Neuronal stem cell (in vitro differentiated cells): Measurements from ENCODE around the gene TMEM151B.
"Not testable (repeated sequence)": the region's sequence is repeated elsewhere in the genome, so short reads cannot be mapped to it uniquely, and the experiment has no call there.

ENCODE experiments used
- DNase-seq: peaks from one replicate; pipeline ENCODE4 v3.0.0-alpha.2; 2013; ENCODE audit warnings: low spot score
- H2AFZ ChIP-seq: one replicate; pipeline ENCODE4 v1.6.1; 2013; ENCODE audit warnings: mild to moderate bottlenecking, low read length, inconsistent platforms
- H2AK5ac ChIP-seq: 2 replicates; pipeline ENCODE4 v1.6.1; 2013; ENCODE audit warnings: low read depth, mild to moderate bottlenecking, inconsistent platforms, low read length, moderate library complexity, mixed read lengths
- H2BK120ac ChIP-seq: 2 replicates; pipeline ENCODE4 v1.6.1; 2013; ENCODE audit warnings: low read depth, mild to moderate bottlenecking, inconsistent platforms, low read length, moderate library complexity, mixed read lengths
- H2BK12ac ChIP-seq: one replicate; pipeline ENCODE4 v1.6.1; 2013; ENCODE audit warnings: low read length, inconsistent platforms
- H2BK15ac ChIP-seq: 2 replicates; pipeline ENCODE4 v1.6.1; 2013; ENCODE audit warnings: mild to moderate bottlenecking, low read length, inconsistent platforms, mixed read lengths
- H2BK5ac ChIP-seq: one replicate; pipeline ENCODE4 v1.6.1; 2013; ENCODE audit warnings: inconsistent platforms, mild to moderate bottlenecking, low read length, moderate library complexity
- H3K14ac ChIP-seq: one replicate; pipeline ENCODE4 v1.6.1; 2013; ENCODE audit warnings: low read length, inconsistent platforms
- H3K18ac ChIP-seq: 2 replicates; pipeline ENCODE4 v1.6.1; 2013; ENCODE audit warnings: low read length, inconsistent platforms
- H3K23ac ChIP-seq: 2 replicates; pipeline ENCODE4 v1.6.1; 2013; ENCODE audit warnings: low read depth, mild to moderate bottlenecking, mixed read lengths, low read length, inconsistent platforms; ENCODE audit not compliant: poor library complexity
- H3K27ac ChIP-seq: replicated peaks from 3 replicates; pipeline ENCODE4 v1.5.1; 2013; ENCODE audit warnings: low read length, inconsistent platforms
- H3K27me3 ChIP-seq, 3 experiments: 2 replicates each; pipeline ENCODE4 v1.6.1; 2013; ENCODE audit warnings: low read length in 3 of 3, mild to moderate bottlenecking in 2 of 3, inconsistent platforms in 1 of 3, low read depth in 1 of 3, mixed read lengths in 1 of 3, moderate library complexity in 1 of 3; ENCODE audit not compliant: control insufficient read depth in 3 of 3, insufficient read depth in 3 of 3
- H3K36me3 ChIP-seq, 2 donors: replicated peaks in 1 of 2; 2 replicates each; pipeline ENCODE4 v1.6.1; 2013; ENCODE audit warnings: low read length in 2 of 2; ENCODE audit not compliant: control insufficient read depth in 2 of 2, insufficient read depth in 2 of 2
- H3K4ac ChIP-seq: 2 replicates; pipeline ENCODE4 v1.6.1; 2013; ENCODE audit warnings: inconsistent platforms, mild to moderate bottlenecking, low read length, moderate library complexity
- H3K4me1 ChIP-seq, 2 donors: 1 replicate in 1 of 2; 2 replicates in 1 of 2; pipeline ENCODE4 v1.6.1; 2013; ENCODE audit warnings: low read length in 2 of 2, low read depth in 1 of 2; ENCODE audit not compliant: control insufficient read depth in 2 of 2, insufficient read depth in 1 of 2
- H3K4me2 ChIP-seq: one replicate; pipeline ENCODE4 v1.6.1; 2013; ENCODE audit warnings: mild to moderate bottlenecking, low read length, inconsistent platforms; ENCODE audit not compliant: insufficient read depth, poor library complexity, severe bottlenecking
- H3K4me3 ChIP-seq, 2 donors: 2 replicates each; pipeline ENCODE4 v1.5.1; 2013; ENCODE audit warnings: low read length in 2 of 2, mild to moderate bottlenecking in 2 of 2, inconsistent platforms in 1 of 2, moderate library complexity in 1 of 2
- H3K79me1 ChIP-seq: one replicate; pipeline ENCODE4 v1.6.1; 2013; ENCODE audit warnings: low read depth, mild to moderate bottlenecking, inconsistent platforms, low read length, moderate library complexity
- H3K9ac ChIP-seq: one replicate; pipeline ENCODE4 v1.6.1; 2013; ENCODE audit warnings: mild to moderate bottlenecking, low read depth, low read length, inconsistent platforms; ENCODE audit not compliant: poor library complexity
- H3K9me3 ChIP-seq, 2 donors: replicated peaks in 1 of 2; 2 replicates each; pipeline versions ENCODE3 to v1.6.1; 2013; ENCODE audit warnings: low read length in 2 of 2, mild to moderate bottlenecking in 2 of 2, inconsistent platforms in 1 of 2, low read depth in 1 of 2, mixed read lengths in 1 of 2, moderate library complexity in 1 of 2; ENCODE audit not compliant: control insufficient read depth in 2 of 2, insufficient read depth in 1 of 2
- H4K8ac ChIP-seq: one replicate; pipeline ENCODE4 v1.6.1; 2013; ENCODE audit warnings: low read depth, mild to moderate bottlenecking, inconsistent platforms, low read length, moderate library complexity
- H4K91ac ChIP-seq: one replicate; pipeline ENCODE4 v1.6.1; 2013; ENCODE audit warnings: low read length, low read depth, mild to moderate bottlenecking, inconsistent platforms; ENCODE audit not compliant: poor library complexity
- WGBS, 2 donors: extraction: QIAGEN DNeasy Blood & Tissue Kit; methylation state at CpG; one replicate each; pipeline ENCODE4 v1.1.7; 2013; ENCODE audit warnings: missing lambda C conversion rate in 2 of 2, mixed read lengths in 1 of 2; ENCODE audit not compliant: insufficient read length in 2 of 2, insufficient replicate concordance in 1 of 2; ENCODE audit errors: extremely low coverage in 2 of 2; 5-methylcytosine and 5-hydroxymethylcytosine counted together

The TMEM151B gene

GRCh38 chr6:44311304-44311703 lies 41.1 kb downstream of the TMEM151B start:
- Histone ChIP-seq H4K8ac (no peak overlapping the region), H3K4ac (no peak overlapping the region), H2BK5ac (no peak overlapping the region), H3K27me3 (peaks cover 0 to 8% (median 0%) of the 10 kb centered on the region in 3 experiments), H3K23ac (no peak overlapping the region), H2BK12ac (no peak overlapping the region), H3K9me3 (no peaks in the 10 kb centered on the region), H3K14ac (no peak overlapping the region), H3K27ac (no peak overlapping the region), H2AK5ac (no peak overlapping the region), H3K4me1 (peaks cover 4 to 5% of the 10 kb centered on the region in 2 donors), H3K9ac (no peak overlapping the region), H3K36me3 (peaks cover 44 to 57% of the 10 kb centered on the region in 2 donors), H2AFZ (no peak overlapping the region), H3K79me1 (peaks cover 2% of the 10 kb centered on the region), H3K18ac (no peak overlapping the region), H4K91ac (no peak overlapping the region), H3K4me3 (peak overlapping the region in 1 of 2 donors; percentile 1), H3K4me2 (no peak overlapping the region), H2BK120ac (no peak overlapping the region), H2BK15ac (no peak overlapping the region)
- no peak for DNase-seq
- WGBS, 2 donors = no CpG with 5 or more reads among the region's 2 CpGs

GRCh38 chr6:44311767-44312166 lies 41.5 kb downstream of the TMEM151B start:
- peak overlapping the region; percentile 7 to 54 for H3K4me3 ChIP-seq
- no peak overlapping the region for H3K9ac ChIP-seq
- H4K8ac ChIP-seq = no peak overlapping the region
- H2AK5ac ChIP-seq = no peak overlapping the region
- no peak overlapping the region for H2BK120ac ChIP-seq
- H3K79me1 ChIP-seq = peaks cover 2% of the 10 kb centered on the region
- no peak overlapping the region for H3K4ac ChIP-seq
- WGBS, 2 donors = no CpG with 5 or more reads among the region's 3 CpGs
- no peak for DNase-seq
- peaks cover 0 to 11% (median 0%) of the 10 kb centered on the region in 3 experiments for H3K27me3 ChIP-seq
- no peak overlapping the region for H2BK5ac ChIP-seq
- no peaks in the 10 kb centered on the region for H3K9me3 ChIP-seq
- no peak overlapping the region for H3K18ac ChIP-seq
- H3K36me3 ChIP-seq = peaks cover 41 to 53% of the 10 kb centered on the region in 2 donors
- no peak overlapping the region for H3K23ac ChIP-seq
- H4K91ac ChIP-seq = no peak overlapping the region
- no peak overlapping the region for H3K27ac ChIP-seq
- H2BK15ac ChIP-seq = no peak overlapping the region
- no peak overlapping the region for H2AFZ ChIP-seq
- H3K4me1 ChIP-seq = peaks cover 4 to 5% of the 10 kb centered on the region in 2 donors
- H2BK12ac ChIP-seq = no peak overlapping the region
- H3K4me2 ChIP-seq = no peak overlapping the region
- H3K14ac ChIP-seq = no peak overlapping the region

- Histone ChIP-seq H2AK5ac (no peak within 1 kb of the TSS), H3K14ac (peak within 1 kb of the TSS; percentile 95), H2BK15ac (no peak within 1 kb of the TSS), H3K9ac (peak within 1 kb of the TSS; percentile 91), H2BK120ac (no peak within 1 kb of the TSS), H4K8ac (no peak within 1 kb of the TSS), H3K9me3 (no peaks in the 10 kb centered on the region), H3K79me1 (peaks cover 2% of the 10 kb centered on the region), H3K4me3 (peak within 1 kb of the TSS; percentile 54 to 96), H3K36me3 (peaks cover 28 to 39% of the 10 kb centered on the region in 2 donors), H3K23ac (peak within 1 kb of the TSS; percentile 100), H3K27me3 (peaks cover 0 to 11% (median 0%) of the 10 kb centered on the region in 3 experiments), H3K4me1 (peaks cover 4 to 5% of the 10 kb centered on the region in 2 donors), H3K4me2 (peak within 1 kb of the TSS; percentile 66), H4K91ac (no peak within 1 kb of the TSS), H2BK12ac (no peak within 1 kb of the TSS), H2BK5ac (no peak within 1 kb of the TSS), H2AFZ (peak within 1 kb of the TSS; percentile 90), H3K27ac (peak within 1 kb of the TSS; percentile 11), H3K4ac (peak within 1 kb of the TSS; percentile 55), H3K18ac (peak within 1 kb of the TSS; percentile 38)
- no CpG with 5 or more reads among the region's 52 CpGs for WGBS, 2 donors
- peak; percentile 86 for DNase-seq
These were observed 42.9 kb downstream of the TMEM151B start, which contains the start of gene AARS2 for GRCh38 chr6:44312901-44313788. AARS2 (minus strand) TSS chr6:44313347; CDS start chr6:44313323, 24 bp downstream.

- not testable (repeated sequence) for H3K4me2 ChIP-seq, H3K9ac ChIP-seq, DNase-seq, H3K4me3 ChIP-seq, H3K18ac ChIP-seq, H4K91ac ChIP-seq, H3K27ac ChIP-seq, H3K79me1 ChIP-seq, H4K8ac ChIP-seq, H2BK120ac ChIP-seq, H3K23ac ChIP-seq, H3K14ac ChIP-seq, H2BK15ac ChIP-seq, H3K4ac ChIP-seq, H3K4me1 ChIP-seq, H2BK5ac ChIP-seq, H2BK12ac ChIP-seq, H2AFZ ChIP-seq, H2AK5ac ChIP-seq, H3K9me3 ChIP-seq
- H3K36me3 ChIP-seq = peaks cover 20 to 24% of the 10 kb centered on the region in 2 donors
- no CpG with 5 or more reads among the region's 8 CpGs for WGBS, 2 donors
- peaks cover 0 to 23% (median 0%) of the 10 kb centered on the region in 3 experiments for H3K27me3 ChIP-seq
These were observed 44.4 kb downstream of the TMEM151B start for GRCh38 chr6:44314657-44315056.
